K562 treated with DMSO at 1 percent for 4 hours (cell line): ENCODE data around the gene MRC2. TPM values are rescaled to one million over a fixed set of nuclear protein-coding genes. Genes with fewer than 3 reads are reported as not detected.

Source experiments
- total RNA-seq: library from RNA; unstranded; fragments of 300-600 nt; gene quantifications from 2 replicates; pipeline ENCODE4 v1.2.3, GENCODE V29; 2022; ENCODE audit not compliant: insufficient read depth

MRC2 gene, protein sequence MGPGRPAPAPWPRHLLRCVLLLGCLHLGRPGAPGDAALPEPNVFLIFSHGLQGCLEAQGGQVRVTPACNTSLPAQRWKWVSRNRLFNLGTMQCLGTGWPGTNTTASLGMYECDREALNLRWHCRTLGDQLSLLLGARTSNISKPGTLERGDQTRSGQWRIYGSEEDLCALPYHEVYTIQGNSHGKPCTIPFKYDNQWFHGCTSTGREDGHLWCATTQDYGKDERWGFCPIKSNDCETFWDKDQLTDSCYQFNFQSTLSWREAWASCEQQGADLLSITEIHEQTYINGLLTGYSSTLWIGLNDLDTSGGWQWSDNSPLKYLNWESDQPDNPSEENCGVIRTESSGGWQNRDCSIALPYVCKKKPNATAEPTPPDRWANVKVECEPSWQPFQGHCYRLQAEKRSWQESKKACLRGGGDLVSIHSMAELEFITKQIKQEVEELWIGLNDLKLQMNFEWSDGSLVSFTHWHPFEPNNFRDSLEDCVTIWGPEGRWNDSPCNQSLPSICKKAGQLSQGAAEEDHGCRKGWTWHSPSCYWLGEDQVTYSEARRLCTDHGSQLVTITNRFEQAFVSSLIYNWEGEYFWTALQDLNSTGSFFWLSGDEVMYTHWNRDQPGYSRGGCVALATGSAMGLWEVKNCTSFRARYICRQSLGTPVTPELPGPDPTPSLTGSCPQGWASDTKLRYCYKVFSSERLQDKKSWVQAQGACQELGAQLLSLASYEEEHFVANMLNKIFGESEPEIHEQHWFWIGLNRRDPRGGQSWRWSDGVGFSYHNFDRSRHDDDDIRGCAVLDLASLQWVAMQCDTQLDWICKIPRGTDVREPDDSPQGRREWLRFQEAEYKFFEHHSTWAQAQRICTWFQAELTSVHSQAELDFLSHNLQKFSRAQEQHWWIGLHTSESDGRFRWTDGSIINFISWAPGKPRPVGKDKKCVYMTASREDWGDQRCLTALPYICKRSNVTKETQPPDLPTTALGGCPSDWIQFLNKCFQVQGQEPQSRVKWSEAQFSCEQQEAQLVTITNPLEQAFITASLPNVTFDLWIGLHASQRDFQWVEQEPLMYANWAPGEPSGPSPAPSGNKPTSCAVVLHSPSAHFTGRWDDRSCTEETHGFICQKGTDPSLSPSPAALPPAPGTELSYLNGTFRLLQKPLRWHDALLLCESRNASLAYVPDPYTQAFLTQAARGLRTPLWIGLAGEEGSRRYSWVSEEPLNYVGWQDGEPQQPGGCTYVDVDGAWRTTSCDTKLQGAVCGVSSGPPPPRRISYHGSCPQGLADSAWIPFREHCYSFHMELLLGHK (N-terminal part only)
- 11.4 and 15.6 TPM in 2 replicates for total RNA-seq

DNA sequence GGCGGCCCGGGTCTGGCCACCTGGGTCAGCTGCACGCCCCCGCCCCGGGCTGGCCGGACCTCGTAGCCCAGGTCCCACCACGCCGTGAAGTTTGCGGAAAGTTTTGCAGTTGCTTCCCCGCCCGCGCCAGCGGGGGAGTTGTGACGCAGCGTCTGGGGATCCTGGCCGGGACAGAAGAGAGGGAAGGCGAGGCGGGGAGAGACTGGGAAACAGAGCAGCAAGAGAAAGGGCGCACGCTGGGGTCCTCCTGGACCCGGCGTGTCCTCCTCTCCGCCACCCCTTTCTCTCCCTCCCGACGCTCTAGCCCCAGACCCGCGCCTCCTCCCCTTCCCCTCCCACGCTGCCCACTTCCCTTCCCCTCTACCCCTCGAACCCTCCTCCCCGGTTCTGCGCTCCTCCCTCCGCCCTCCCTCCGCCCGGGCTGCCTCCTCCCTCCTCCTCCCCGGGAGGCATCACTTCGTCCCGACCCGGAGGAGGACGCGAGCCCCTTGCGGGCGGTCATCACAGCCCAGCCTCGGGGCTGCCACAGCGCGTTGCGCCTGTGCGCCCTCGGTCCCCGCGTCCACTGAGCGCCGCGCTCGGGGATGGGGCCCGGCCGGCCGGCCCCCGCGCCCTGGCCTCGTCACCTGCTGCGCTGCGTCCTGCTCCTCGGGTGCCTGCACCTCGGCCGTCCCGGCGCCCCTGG, at the start of gene MRC2:
TSS of gene MRC2 (plus strand) at position 452 of the 685 bp plus-strand sequence. CDS start at position 585, 133 bp downstream.

Other genes with a start within 250 kb of the MRC2 start
- not detected in 2 replicates for gene EFCAB3, start 247.1 kb upstream of the MRC2 start, total RNA-seq
- 13.8 and 16.7 TPM in 2 replicates for gene METTL2A, start 203.8 kb upstream of the MRC2 start, total RNA-seq
- 19.0 and 23.6 TPM in 2 replicates for gene TLK2, start 148.8 kb upstream of the MRC2 start, total RNA-seq
- gene MARCHF10, start 180.6 kb downstream of the MRC2 start, total RNA-seq: not detected in 2 replicates